Measurements from ENCODE around the gene PHF20. TPM values are rescaled to one million over a fixed set of nuclear protein-coding genes. Genes with fewer than 3 reads are reported as not detected.
A peak's percentile ranks its signal among the peaks of the same experiment; 100 is the strongest.

PHF20 gene
- total and polyA plus RNA-seq, 2 of the 8 experiments (the other 6 are each of a cell fraction or from before 2014, with no cell fraction given): 25.6 to 70.1 TPM

DNA sequence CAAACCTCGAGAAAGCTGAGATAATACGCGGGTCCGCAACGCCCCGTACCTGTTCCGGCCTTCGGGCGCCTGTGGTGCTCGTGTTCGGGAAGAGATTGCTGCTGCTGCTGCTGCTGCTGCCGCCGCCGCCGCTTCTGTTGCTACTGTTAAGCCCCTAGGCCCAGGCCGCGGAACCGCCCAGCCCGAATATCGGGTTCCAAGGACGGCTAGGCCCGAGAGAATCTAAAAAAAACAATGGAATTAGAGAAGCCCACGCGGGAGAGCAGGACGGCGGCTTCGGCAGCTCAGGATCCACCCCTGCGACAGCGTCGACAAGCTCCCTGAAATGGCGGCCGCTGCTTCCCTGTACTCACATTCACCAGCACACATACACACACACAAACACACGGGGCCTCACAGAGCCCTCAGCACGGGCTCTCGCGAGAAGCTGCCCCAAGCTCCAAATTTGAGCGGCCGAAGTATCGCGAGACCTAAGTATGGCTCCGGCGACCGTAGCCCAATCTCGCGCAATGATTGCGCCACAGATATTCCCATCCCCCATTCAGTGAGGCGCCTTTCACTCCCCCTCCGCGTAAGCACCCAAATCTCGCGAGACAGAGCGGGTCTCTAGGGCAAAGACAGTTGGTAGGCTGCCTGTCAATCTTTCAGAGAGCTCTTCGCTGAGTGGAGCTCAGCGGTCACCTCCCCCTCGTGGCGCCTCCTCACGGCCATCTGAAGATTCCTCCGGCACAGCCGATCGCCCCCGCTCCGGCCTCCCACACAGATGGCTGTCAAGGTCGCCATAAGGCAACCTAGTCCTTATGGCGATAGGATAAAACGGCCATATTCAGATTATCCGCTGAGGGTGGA, 29.7 kb upstream of the PHF20 start, which contains the start of gene RBM39 (continued):
- TF ChIP-seq ATF3 (IDR thresholded peaks at IDR 0.05; ENCODE audit: insufficient read depth, low read depth, low read length) (no peak), RBBP5 (IDR thresholded peaks at IDR 0.05; ENCODE audit: borderline replicate concordance, low read depth, low read length) (no peak), SUZ12 (IDR thresholded peaks at IDR 0.05; ENCODE audit: low read length) (no peak), CHD1 (IDR thresholded peaks at IDR 0.05; ENCODE audit: low read depth, low read length) (peak; percentile 52; the same call in 1 of the 2 replicates), TEAD4 (IDR thresholded peaks at IDR 0.05; ENCODE audit: low read depth, low read length) (0 out of 2 replicates have a peak, but pooled peaks have one; percentile 18), NANOG (IDR thresholded peaks at IDR 0.05; ENCODE audit: insufficient read depth, low read depth, low read length, poor library complexity, severe bottlenecking) (no peak), YY1 (IDR thresholded peaks at IDR 0.05; ENCODE audit: low read depth, low read length) (peak; percentile 97), KDM1A (IDR thresholded peaks at IDR 0.05; ENCODE audit: borderline replicate concordance, low read length) (no peak), KDM5A (IDR thresholded peaks at IDR 0.05; ENCODE audit: low read length) (no peak), MAFK (IDR thresholded peaks at IDR 0.05; ENCODE audit: low read depth, low read length) (no peak), JUND (IDR thresholded peaks at IDR 0.05; ENCODE audit: low read length) (peak; percentile 61; the same call in 1 of the 2 replicates), SAP30 (IDR thresholded peaks at IDR 0.05; ENCODE audit: insufficient read depth, insufficient replicate concordance, low read length) (no peak), BACH1 (IDR thresholded peaks at IDR 0.05; ENCODE audit: low read length) (peak; percentile 74; the same call in 1 of the 2 replicates), NRF1 (IDR thresholded peaks at IDR 0.05; ENCODE audit: low read depth, low read length) (no peak), FOSL1 (IDR thresholded peaks at IDR 0.05; ENCODE audit: insufficient read depth, low read depth, low read length) (no peak), TAF7 (optimal IDR thresholded peaks at IDR 0.05; ENCODE audit: borderline replicate concordance, low read depth, low read length) (peak; percentile 98), HDAC2 (IDR thresholded peaks at IDR 0.05; ENCODE audit: borderline replicate concordance in 1 of 2, low read depth in 2 of 2, low read length in 2 of 2) (0 out of 4 replicates have a peak, but pooled peaks of 1 of the 2 experiments have one; percentile 26), KDM4A (IDR thresholded peaks at IDR 0.05; ENCODE audit: low read depth, low read length, severe bottlenecking) (peak; percentile 100), CBX8 (IDR thresholded peaks at IDR 0.05; ENCODE audit: borderline replicate concordance, low read depth, low read length) (no peak), SIX5 (IDR thresholded peaks at IDR 0.05; ENCODE audit: low read depth, low read length) (no peak), RFX5 (IDR thresholded peaks at IDR 0.05; ENCODE audit: borderline replicate concordance, low read depth, low read length) (no peak)
